ENCODE data around the gene INSM1.

- TF ChIP-seq POLR2A (IDR thresholded peaks at IDR 0.05; ENCODE audit: borderline replicate concordance, extremely low read depth, insufficient read depth, insufficient read length) = no peak
- no peak for TF ChIP-seq CTCF (IDR thresholded peaks at IDR 0.05 in 2 of 3, conservative IDR thresholded peaks at IDR 0.05 in 1 of 3; ENCODE audit: borderline replicate concordance in 1 of 3, insufficient read depth in 1 of 3, low read depth in 2 of 3, low read length in 2 of 3)
- TF ChIP-seq MAX (IDR thresholded peaks at IDR 0.05) = no peak
- TF ChIP-seq SIN3A (IDR thresholded peaks at IDR 0.05; ENCODE audit: low read depth) = no peak
- no peak for TF ChIP-seq ZBTB33 (IDR thresholded peaks at IDR 0.05; ENCODE audit: extremely low read depth, insufficient replicate concordance, low read length)
- no peak for TF ChIP-seq SP1 (IDR thresholded peaks at IDR 0.05; ENCODE audit: low read depth)
- no peak for TF ChIP-seq TCF7L2 (IDR thresholded peaks at IDR 0.05; ENCODE audit: borderline replicate concordance, extremely low read depth, insufficient read depth, insufficient read length)
- no peak for TF ChIP-seq POLR2AphosphoS5 (IDR thresholded peaks at IDR 0.05; ENCODE audit: low read depth, low read length)
- TF ChIP-seq, protein P1, sequence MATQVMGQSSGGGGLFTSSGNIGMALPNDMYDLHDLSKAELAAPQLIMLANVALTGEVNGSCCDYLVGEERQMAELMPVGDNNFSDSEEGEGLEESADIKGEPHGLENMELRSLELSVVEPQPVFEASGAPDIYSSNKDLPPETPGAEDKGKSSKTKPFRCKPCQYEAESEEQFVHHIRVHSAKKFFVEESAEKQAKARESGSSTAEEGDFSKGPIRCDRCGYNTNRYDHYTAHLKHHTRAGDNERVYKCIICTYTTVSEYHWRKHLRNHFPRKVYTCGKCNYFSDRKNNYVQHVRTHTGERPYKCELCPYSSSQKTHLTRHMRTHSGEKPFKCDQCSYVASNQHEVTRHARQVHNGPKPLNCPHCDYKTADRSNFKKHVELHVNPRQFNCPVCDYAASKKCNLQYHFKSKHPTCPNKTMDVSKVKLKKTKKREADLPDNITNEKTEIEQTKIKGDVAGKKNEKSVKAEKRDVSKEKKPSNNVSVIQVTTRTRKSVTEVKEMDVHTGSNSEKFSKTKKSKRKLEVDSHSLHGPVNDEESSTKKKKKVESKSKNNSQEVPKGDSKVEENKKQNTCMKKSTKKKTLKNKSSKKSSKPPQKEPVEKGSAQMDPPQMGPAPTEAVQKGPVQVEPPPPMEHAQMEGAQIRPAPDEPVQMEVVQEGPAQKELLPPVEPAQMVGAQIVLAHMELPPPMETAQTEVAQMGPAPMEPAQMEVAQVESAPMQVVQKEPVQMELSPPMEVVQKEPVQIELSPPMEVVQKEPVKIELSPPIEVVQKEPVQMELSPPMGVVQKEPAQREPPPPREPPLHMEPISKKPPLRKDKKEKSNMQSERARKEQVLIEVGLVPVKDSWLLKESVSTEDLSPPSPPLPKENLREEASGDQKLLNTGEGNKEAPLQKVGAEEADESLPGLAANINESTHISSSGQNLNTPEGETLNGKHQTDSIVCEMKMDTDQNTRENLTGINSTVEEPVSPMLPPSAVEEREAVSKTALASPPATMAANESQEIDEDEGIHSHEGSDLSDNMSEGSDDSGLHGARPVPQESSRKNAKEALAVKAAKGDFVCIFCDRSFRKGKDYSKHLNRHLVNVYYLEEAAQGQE (IDR thresholded peaks at IDR 0.05; ENCODE audit: low read depth) = no peak
- no peak for TF ChIP-seq EZH2 (IDR thresholded peaks at IDR 0.05)
- TF ChIP-seq, protein P2, sequence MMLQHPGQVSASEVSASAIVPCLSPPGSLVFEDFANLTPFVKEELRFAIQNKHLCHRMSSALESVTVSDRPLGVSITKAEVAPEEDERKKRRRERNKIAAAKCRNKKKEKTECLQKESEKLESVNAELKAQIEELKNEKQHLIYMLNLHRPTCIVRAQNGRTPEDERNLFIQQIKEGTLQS (IDR thresholded peaks at IDR 0.05) = no peak
- TF ChIP-seq CEBPB (IDR thresholded peaks at IDR 0.05; ENCODE audit: low read depth) = no peak
- TF ChIP-seq YY1 (IDR thresholded peaks at IDR 0.05; ENCODE audit: extremely low read depth, insufficient replicate concordance, low read depth, low read length) = no peak
Observed at GRCh38 chr20:20366551-20366875, 1.4 kb upstream of the INSM1 start.
